Smooth muscle cell (in vitro differentiated cells): Measurements from ENCODE around the gene CDYL. TPM values are rescaled to one million over a fixed set of nuclear protein-coding genes. Genes with fewer than 3 reads are reported as not detected.
A peak's percentile ranks its signal among the peaks of the same experiment; 100 is the strongest.
"Not testable (repeated sequence)": the region's sequence is repeated elsewhere in the genome, so short reads cannot be mapped to it uniquely, and the experiment has no call there.

Experiments
- DNase-seq: peaks from one replicate; lab custom pipeline; 2025; ENCODE audit not compliant: unreplicated experiment; lab: John Stamatoyannopoulos, UW
- H2AFZ ChIP-seq: fragments of 200-600 bp; sonication (generic); 2 replicates; pipeline ENCODE4 v1.6.0; 2016; ENCODE audit warnings: antibody characterized with exemption, low read depth, mild to moderate bottlenecking
- H3F3A ChIP-seq: fragments of 200-600 bp; sonication (generic); 2 replicates; pipeline ENCODE4 v1.6.0; 2017; ENCODE audit warnings: antibody characterized with exemption, low read depth
- H3K27ac ChIP-seq: fragments of 200-600 bp; sonication (generic); 2 replicates; pipeline ENCODE4 v1.5.1; 2016; ENCODE audit warnings: low read depth, mild to moderate bottlenecking
- H3K27me3 ChIP-seq: fragments of 200-600 bp; sonication (generic); 2 replicates; pipeline ENCODE4 v1.6.1; 2016; ENCODE audit warnings: low read depth, mild to moderate bottlenecking
- H3K36me3 ChIP-seq: fragments of 200-600 bp; sonication (generic); 2 replicates; pipeline ENCODE4 v1.5.1; 2016; ENCODE audit warnings: low read depth
- H3K4me1 ChIP-seq: fragments of 200-600 bp; sonication (generic); 2 replicates; pipeline ENCODE4 v1.5.1; 2016; ENCODE audit warnings: low read depth
- H3K4me2 ChIP-seq: fragments of 200-600 bp; sonication (generic); 2 replicates; pipeline ENCODE4 v1.6.0; 2016; ENCODE audit warnings: mild to moderate bottlenecking
- H3K4me3 ChIP-seq: fragments of 200-600 bp; sonication (generic); 2 replicates; pipeline ENCODE4 v1.5.1; 2016; ENCODE audit warnings: mild to moderate bottlenecking
- H3K79me2 ChIP-seq: fragments of 200-600 bp; sonication (generic); 2 replicates; pipeline ENCODE4 v1.6.0; 2016; ENCODE audit warnings: low read depth, mild to moderate bottlenecking
- H3K9ac ChIP-seq: fragments of 200-600 bp; sonication (generic); 2 replicates; pipeline ENCODE4 v1.6.0; 2016; ENCODE audit warnings: low read depth
- H3K9me3 ChIP-seq: fragments of 200-600 bp; sonication (generic); replicated peaks from 2 replicates; pipeline ENCODE4 v1.5.1; 2016; ENCODE audit warnings: low read depth
- H4K20me1 ChIP-seq: fragments of 200-600 bp; sonication (generic); 2 replicates; pipeline ENCODE4 v1.6.0; 2016; ENCODE audit warnings: low read depth
- WGBS: methylation state at CpG from one replicate; pipeline ENCODE4 v1.1.7; 2016; ENCODE audit warnings: low lambda C conversion rate; 5-methylcytosine and 5-hydroxymethylcytosine counted together
- polyA plus RNA-seq: library from polyadenylated mRNA; unstranded; fragments of >200 nt; fragmentation: Nextera tagmentation; extraction: Ambion mirVana; gene quantifications from 2 replicates; pipeline ENCODE4 v1.2.1, GENCODE V29; 2016
- total RNA-seq: library from RNA; depleted of rRNA; stranded (reverse); fragments of >200 nt; gene quantifications from 2 replicates; pipeline ENCODE4 v1.2.3, GENCODE V29; 2014
- TF ChIP-seq, protein P1 (sequence below): fragments of 200-600 bp; sonication (generic); IDR thresholded peaks from 2 replicates; pipeline ENCODE4 v1.5.1; 2017; ENCODE audit warnings: borderline replicate concordance, mild to moderate bottlenecking, antibody characterized with exemption; ENCODE audit not compliant: insufficient read depth, poor library complexity, severe bottlenecking

Gene CDYL
- total and polyA plus RNA-seq, 2 experiments from 2014 or later: 28.7 to 34.5 TPM

DNA sequence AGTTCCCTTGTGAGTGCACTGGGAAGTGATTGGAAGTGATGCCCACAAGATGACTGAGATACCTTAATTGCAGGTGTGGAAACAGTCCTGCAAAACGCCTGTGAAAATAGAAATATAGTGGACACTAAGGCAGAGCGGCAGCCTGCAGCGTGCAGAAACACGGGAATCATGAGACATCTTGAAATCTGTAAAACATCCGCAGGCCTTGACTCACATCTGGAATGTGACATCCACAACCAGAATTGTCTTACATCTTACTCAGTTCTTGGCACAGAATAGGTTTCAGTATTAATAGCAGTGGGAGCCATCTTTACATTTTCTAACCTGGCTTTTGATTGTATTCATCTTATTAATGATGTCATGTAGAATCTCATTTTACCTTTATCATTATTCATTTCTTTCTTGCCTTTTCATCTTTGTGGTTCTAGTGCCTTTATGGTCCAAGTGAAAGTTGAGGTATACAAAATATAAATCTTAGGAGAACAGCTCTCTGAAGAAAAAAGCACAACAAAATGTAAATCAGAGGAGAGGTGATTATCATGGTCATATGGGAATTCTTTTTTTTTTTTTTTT is 44.6 kb downstream of the CDYL start:
- H3F3A ChIP-seq: no peaks in the 10 kb centered on the region
- no peaks in the 10 kb centered on the region for H3K36me3 ChIP-seq
- H2AFZ ChIP-seq: no peak overlapping the region
- peaks cover 99% of the 10 kb centered on the region for H4K20me1 ChIP-seq
- no peaks in the 10 kb centered on the region for H3K9me3 ChIP-seq
- 63% methylated on average over 5 of the region's 5 CpGs for WGBS
- peaks cover 100% of the 10 kb centered on the region for H3K79me2 ChIP-seq
- TF ChIP-seq, protein P1, sequence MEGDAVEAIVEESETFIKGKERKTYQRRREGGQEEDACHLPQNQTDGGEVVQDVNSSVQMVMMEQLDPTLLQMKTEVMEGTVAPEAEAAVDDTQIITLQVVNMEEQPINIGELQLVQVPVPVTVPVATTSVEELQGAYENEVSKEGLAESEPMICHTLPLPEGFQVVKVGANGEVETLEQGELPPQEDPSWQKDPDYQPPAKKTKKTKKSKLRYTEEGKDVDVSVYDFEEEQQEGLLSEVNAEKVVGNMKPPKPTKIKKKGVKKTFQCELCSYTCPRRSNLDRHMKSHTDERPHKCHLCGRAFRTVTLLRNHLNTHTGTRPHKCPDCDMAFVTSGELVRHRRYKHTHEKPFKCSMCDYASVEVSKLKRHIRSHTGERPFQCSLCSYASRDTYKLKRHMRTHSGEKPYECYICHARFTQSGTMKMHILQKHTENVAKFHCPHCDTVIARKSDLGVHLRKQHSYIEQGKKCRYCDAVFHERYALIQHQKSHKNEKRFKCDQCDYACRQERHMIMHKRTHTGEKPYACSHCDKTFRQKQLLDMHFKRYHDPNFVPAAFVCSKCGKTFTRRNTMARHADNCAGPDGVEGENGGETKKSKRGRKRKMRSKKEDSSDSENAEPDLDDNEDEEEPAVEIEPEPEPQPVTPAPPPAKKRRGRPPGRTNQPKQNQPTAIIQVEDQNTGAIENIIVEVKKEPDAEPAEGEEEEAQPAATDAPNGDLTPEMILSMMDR: no peak
- H3K4me3 ChIP-seq: no peak overlapping the region
- no peak for DNase-seq
- no peaks in the 10 kb centered on the region for H3K4me1 ChIP-seq
- H3K27me3 ChIP-seq: no peaks in the 10 kb centered on the region
- H3K9ac ChIP-seq: no peak overlapping the region
- no peak overlapping the region for H3K4me2 ChIP-seq
- peak overlapping the region; percentile 11 for H3K27ac ChIP-seq

- H3K9ac ChIP-seq: no peak overlapping the region
- H2AFZ ChIP-seq: no peak overlapping the region
- H3K79me2 ChIP-seq: peaks cover 100% of the 10 kb centered on the region
- TF ChIP-seq, protein P1: no peak
- 93% methylated on average over 1 of the region's 1 CpG for WGBS
- no peak overlapping the region for H3K4me2 ChIP-seq
- H3K4me3 ChIP-seq: no peak overlapping the region
- no peak overlapping the region for H3K27ac ChIP-seq
- H3K36me3 ChIP-seq: no peaks in the 10 kb centered on the region
- no peak for DNase-seq
- no peaks in the 10 kb centered on the region for H3K27me3 ChIP-seq
- H3K9me3 ChIP-seq: no peaks in the 10 kb centered on the region
- H3K4me1 ChIP-seq: no peaks in the 10 kb centered on the region
- peaks cover 6% of the 10 kb centered on the region for H3F3A ChIP-seq
- peaks cover 99% of the 10 kb centered on the region for H4K20me1 ChIP-seq
These were observed 46.3 kb downstream of the CDYL start for GRCh38 chr6:4822476-4822875.

DNA sequence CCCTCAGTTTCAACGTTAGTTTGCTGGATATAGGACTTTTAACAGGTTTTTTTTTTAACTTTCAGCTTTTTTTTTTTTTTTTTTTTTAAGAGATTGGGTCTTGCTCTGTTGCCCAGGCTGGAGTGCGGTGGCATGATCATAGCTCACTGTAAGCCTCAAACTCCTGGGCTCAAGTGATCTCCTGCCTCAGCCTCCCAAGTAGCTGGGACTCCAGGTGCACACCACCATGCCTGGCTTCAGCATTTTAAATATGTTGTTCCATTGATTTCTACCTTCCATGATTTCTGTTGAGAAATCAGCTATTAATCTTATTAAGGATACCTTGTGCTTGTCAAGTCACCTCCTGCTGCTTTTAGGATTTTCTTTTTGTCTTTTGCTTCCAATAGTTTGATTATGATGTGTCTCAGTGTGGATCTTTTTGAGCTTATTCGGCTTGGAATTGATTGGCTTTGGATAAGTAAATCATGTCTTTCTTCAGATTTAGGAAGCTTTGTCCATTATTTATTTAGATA is 52.0 kb downstream of the CDYL start:
- DNase-seq: no peak
- Histone ChIP-seq H3K27ac (no peak overlapping the region), H3K9me3 (peaks cover 12% of the 10 kb centered on the region), H3K79me2 (peaks cover 80% of the 10 kb centered on the region), H3K36me3 (peaks cover 5% of the 10 kb centered on the region), H4K20me1 (peaks cover 62% of the 10 kb centered on the region), H3K27me3 (no peaks in the 10 kb centered on the region), H3K4me1 (no peaks in the 10 kb centered on the region), H3K9ac (no peak overlapping the region), H3K4me3 (no peak overlapping the region), H2AFZ (no peak overlapping the region), H3F3A (peaks cover 6% of the 10 kb centered on the region), H3K4me2 (no peak overlapping the region)
- 98% methylated on average over 3 of the region's 3 CpGs for WGBS
- TF ChIP-seq, protein P1: no peak

DNA sequence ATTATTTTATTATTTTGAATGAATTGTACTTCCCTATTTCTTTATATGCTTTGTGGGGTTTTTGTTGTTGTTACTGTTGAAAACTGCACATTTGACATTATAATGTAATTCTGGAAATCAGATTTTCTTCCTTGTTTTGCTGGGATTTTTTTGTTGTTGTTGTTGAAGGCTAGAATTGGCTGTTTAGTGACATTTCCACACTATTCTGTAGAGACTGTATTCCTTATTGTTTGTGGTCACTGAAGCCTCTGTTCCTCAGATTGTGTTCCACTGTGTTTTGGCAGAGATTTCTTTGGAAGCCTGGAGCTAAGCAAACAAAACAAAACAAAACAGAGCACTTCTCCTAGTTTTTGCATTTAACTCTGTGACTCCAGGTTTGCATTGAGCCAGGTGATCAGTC is 52.9 kb downstream of the CDYL start:
- Histone ChIP-seq H3K9ac (no peak overlapping the region), H3K4me2 (no peak overlapping the region), H3K27me3 (no peaks in the 10 kb centered on the region), H2AFZ (no peak overlapping the region), H3F3A (peaks cover 6% of the 10 kb centered on the region), H4K20me1 (peaks cover 54% of the 10 kb centered on the region), H3K36me3 (peaks cover 5% of the 10 kb centered on the region), H3K79me2 (peaks cover 71% of the 10 kb centered on the region), H3K27ac (no peak overlapping the region), H3K4me3 (no peak overlapping the region), H3K4me1 (no peaks in the 10 kb centered on the region), H3K9me3 (peaks cover 12% of the 10 kb centered on the region)
- TF ChIP-seq, protein P1: no peak
- DNase-seq: no peak

- not testable (repeated sequence) for DNase-seq, H3K27me3 ChIP-seq, H3K4me2 ChIP-seq, H3K27ac ChIP-seq, H3F3A ChIP-seq, H3K9me3 ChIP-seq, H3K4me3 ChIP-seq, H3K36me3 ChIP-seq, H3K9ac ChIP-seq, H3K4me1 ChIP-seq, H2AFZ ChIP-seq
- whole genome bisulfite sequencing: 98% methylated on average over 13 of the region's 13 CpGs
- Histone ChIP-seq H3K79me2 (peaks cover 68% of the 10 kb centered on the region), H4K20me1 (peaks cover 47% of the 10 kb centered on the region)
These were observed 59.3 kb downstream of the CDYL start for GRCh38 chr6:4835540-4835939.
